HepG2 (cell line): ENCODE results near the gene CLEC16A. TPM values are rescaled to one million over a fixed set of nuclear protein-coding genes. Genes with fewer than 3 reads are reported as not detected.
A peak's percentile ranks its signal among the peaks of the same experiment; 100 is the strongest.

ENCODE experiments used
- ATAC-seq: fragments of 200-7000 bp; cut with Tn5 transposase; 3 replicates; pipeline ENCODE4 v1.9.1; 2020; ENCODE audit warnings: mild to moderate bottlenecking, moderate library complexity
- BruUV-seq: library from RNA; stranded (reverse); fragments of 400-500 nt; replicated peaks from 2 replicates; lab custom pipeline; 2021; lab: Mats Ljungman, UMichigan
- CTCF ChIA-PET: fragments of 300-600 bp; formaldehyde crosslinking; extraction: SDS; loops from one replicate; lab custom pipeline; 2021; ENCODE audit warnings: low total read pairs, inconsistent platforms, low intra/inter-chr PET ratio; lab: Yijun Ruan, JAX
- POLR2A ChIA-PET: fragments of 350-600 bp; sonication (Branson Sonifier 250); formaldehyde crosslinking; loops from one replicate; lab custom pipeline; 2020; ENCODE audit warnings: antibody characterized with exemption, inconsistent platforms; lab: Yijun Ruan, JAX
- DNase-seq: peaks from one replicate; pipeline ENCODE4 v3.0.0-alpha.2; 2015; ENCODE audit warnings: low spot score
- FAIRE-seq: peaks from 3 replicates; lab custom pipeline; 2011; peaks lifted over from hg19 to GRCh38; lab: Jason Lieb, UNC
- H2AFZ ChIP-seq: one replicate; pipeline ENCODE4 v1.6.1; 2011; ENCODE audit warnings: low read length, inconsistent platforms
- H3K27ac ChIP-seq: fragments of 300-600 bp; 3 replicates; pipeline ENCODE4 v1.8.0; 2011; ENCODE audit warnings: mixed run types, mild to moderate bottlenecking, mixed read lengths, low read length, inconsistent platforms; ENCODE audit not compliant: insufficient read depth; ENCODE audit errors: extremely low read length
- H3K27me3 ChIP-seq, 2 experiments: fragments of 200-600 bp in 1 of 2; 2 replicates in 1 of 2; 3 replicates in 1 of 2; pipeline versions ENCODE4 v1.6.0 to v1.8.0; 2011; ENCODE audit warnings: low read length in 2 of 2, mild to moderate bottlenecking in 2 of 2, moderate library complexity in 2 of 2, inconsistent platforms in 1 of 2; ENCODE audit not compliant: insufficient read depth in 2 of 2, control insufficient read depth in 1 of 2
- H3K36me3 ChIP-seq, 2 experiments: fragments of 200-600 bp in 1 of 2; replicated peaks in 1 of 2; 2 replicates in 1 of 2; 3 replicates in 1 of 2; pipeline versions ENCODE4 v1.5.1 to v1.8.0; 2011; ENCODE audit warnings: low read length in 2 of 2, inconsistent platforms in 1 of 2; ENCODE audit not compliant: insufficient read depth in 2 of 2, control insufficient read depth in 1 of 2
- H3K4me1 ChIP-seq: 2 replicates; pipeline ENCODE4 v1.5.1; 2012; ENCODE audit warnings: low read length, inconsistent platforms; ENCODE audit not compliant: insufficient read depth
- H3K4me2 ChIP-seq: 2 replicates; pipeline ENCODE4 v1.6.0; 2011; ENCODE audit warnings: low read depth, low read length, inconsistent platforms
- H3K4me3 ChIP-seq, 3 experiments: fragments of 200-600 bp in 1 of 3; sonication (generic), shearing (Covaris generic) in 1 of 3; replicated peaks in 1 of 3; 2 replicates each; pipeline ENCODE4 v1.5.1; 2011 to 2016; ENCODE audit warnings: low read length in 3 of 3, inconsistent platforms in 2 of 3, low read depth in 2 of 3, mild to moderate bottlenecking in 2 of 3, control low read depth in 1 of 3, mixed read lengths in 1 of 3; ENCODE audit not compliant: insufficient read depth in 1 of 3
- H3K79me2 ChIP-seq: one replicate; pipeline ENCODE4 v1.6.1; 2011; ENCODE audit warnings: low read length, inconsistent platforms; ENCODE audit not compliant: insufficient read depth
- H3K9ac ChIP-seq: 2 replicates; pipeline ENCODE4 v1.6.0; 2011; ENCODE audit warnings: mild to moderate bottlenecking, low read depth, low read length, inconsistent platforms; ENCODE audit not compliant: insufficient read depth
- H3K9me3 ChIP-seq: 2 replicates; pipeline ENCODE4 v1.5.1; 2012; ENCODE audit warnings: mild to moderate bottlenecking, low read length
- H4K20me1 ChIP-seq: 2 replicates; pipeline ENCODE4 v1.6.0; 2011; ENCODE audit warnings: inconsistent platforms, mild to moderate bottlenecking, low read length, moderate library complexity; ENCODE audit not compliant: insufficient read depth
- SIN3A ChIP-seq: IDR thresholded peaks from 2 replicates; pipeline ENCODE4 v1.6.1; 2011; ENCODE audit warnings: low read depth, mild to moderate bottlenecking, control low read depth, low read length, borderline replicate concordance
- ZBTB38 ChIP-seq: sonication (generic); formaldehyde crosslinking; IDR thresholded peaks from 2 replicates; pipeline ENCODE4 v1.5.1; 2020; ENCODE audit warnings: mild to moderate bottlenecking, missing genetic modification reagents
- ZNF274 ChIP-seq: sonication (generic); formaldehyde crosslinking; IDR thresholded peaks from 2 replicates; pipeline ENCODE4 v1.5.1; 2020; ENCODE audit warnings: mild to moderate bottlenecking, missing genetic modification reagents
- ZSCAN22 ChIP-seq: sonication (generic); formaldehyde crosslinking; IDR thresholded peaks from 2 replicates; pipeline ENCODE4 v1.4.0; 2020; ENCODE audit warnings: mild to moderate bottlenecking, missing genetic modification reagents
- WGBS: methylation state at CpG from one replicate; pipeline ENCODE4 v1.1.6; 2017; ENCODE audit warnings: low lambda C conversion rate; 5-methylcytosine and 5-hydroxymethylcytosine counted together
- in situ Hi-C: cut with HindIII; loops from 2 replicates; pipeline ENCODE4 v1.10.0; 2017; ENCODE audit warnings: low pct_unique_long_range_greater_than_20kb; ENCODE audit not compliant: extremely low pct_ligation_motif_present
- intact Hi-C: fragments of 100-400 bp; cut with micrococcal nuclease; formaldehyde crosslinking; loops from one replicate; pipeline ENCODE4 v1.10.0; 2022; ENCODE audit not compliant: unreplicated experiment
- polyA plus RNA-seq, 8 experiments: library from polyadenylated mRNA; depleted of rRNA in 3 of 8; stranded (reverse) in 7 of 8; unstranded in 1 of 8; fragments of >200 nt; fragmentation: Illumina TruSeq in 4 of 8; extraction: Trizol in 4 of 8; gene quantifications; 2 replicates each; pipeline versions ENCODE4 v1.2.1 to v1.2.3, GENCODE V29; 2011 to 2016; ENCODE audit warnings: low read depth in 4 of 8, missing spikeins in 1 of 8, mixed read lengths in 1 of 8; ENCODE audit not compliant: insufficient read depth in 1 of 8
- total RNA-seq, 5 experiments: library from RNA; depleted of rRNA; stranded (reverse); fragments of >200 nt; fragmentation: Illumina TruSeq; extraction: Trizol; gene quantifications; 2 replicates each; pipeline ENCODE4 v1.2.3, GENCODE V29; 2016; ENCODE audit warnings: low read depth in 1 of 5
- TF ChIP-seq, protein P1 (sequence below): sonication (generic); formaldehyde crosslinking; IDR thresholded peaks from 2 replicates; pipeline ENCODE4 v1.8.0; 2022; ENCODE audit warnings: low read depth, missing genetic modification reagents

CLEC16A gene
- total and polyA plus RNA-seq, 2 of the 13 experiments (the other 11 are each of a cell fraction or from before 2014, with no cell fraction given): 8.5 to 10.3 TPM

DNA sequence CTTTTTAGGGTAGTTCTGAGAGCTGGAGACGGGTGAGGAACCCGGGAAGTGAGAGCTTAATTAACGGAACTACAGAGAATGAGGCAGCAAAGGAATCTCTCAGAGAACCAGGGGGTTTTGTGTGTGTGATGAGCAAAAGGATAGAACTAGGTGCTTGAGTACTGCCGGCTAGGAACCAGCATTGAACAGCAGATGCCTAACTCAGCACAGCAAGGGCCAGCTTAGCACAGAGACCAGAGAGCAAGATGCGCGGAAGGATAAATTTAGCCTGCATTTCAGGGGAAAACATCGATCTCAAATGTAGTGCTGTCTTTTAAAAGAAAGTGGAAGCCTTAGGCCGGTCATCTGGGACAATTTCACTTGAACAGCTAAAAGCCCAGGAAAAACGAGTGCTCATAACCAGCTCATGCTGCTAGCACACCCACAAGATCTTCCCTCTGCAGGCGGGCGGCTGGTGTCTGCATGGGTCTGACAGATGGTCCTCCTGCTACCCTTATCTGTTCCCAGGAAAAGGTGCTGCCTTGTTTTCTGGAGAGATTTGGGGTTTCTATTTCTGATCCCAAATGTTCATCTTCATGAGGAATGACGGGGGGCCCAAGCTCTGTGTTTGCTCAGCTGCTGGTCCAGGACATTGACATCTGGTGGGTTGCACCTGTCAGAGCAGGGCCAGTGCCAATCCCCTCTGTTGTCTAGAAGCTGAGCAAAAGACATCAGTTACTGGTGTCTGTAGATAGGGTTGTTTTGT, 207.7 kb downstream of the CLEC16A start:
- 76% methylated on average over 12 of the region's 12 CpGs for WGBS
- no peak overlapping the region for H3K27ac ChIP-seq
- no peaks in the 10 kb centered on the region for H3K36me3 ChIP-seq
- no TSS peak for BruUV-seq
- in situ Hi-C loops: no loop called here
- intact Hi-C loops: no loop called here
- TF ChIP-seq, protein P1, sequence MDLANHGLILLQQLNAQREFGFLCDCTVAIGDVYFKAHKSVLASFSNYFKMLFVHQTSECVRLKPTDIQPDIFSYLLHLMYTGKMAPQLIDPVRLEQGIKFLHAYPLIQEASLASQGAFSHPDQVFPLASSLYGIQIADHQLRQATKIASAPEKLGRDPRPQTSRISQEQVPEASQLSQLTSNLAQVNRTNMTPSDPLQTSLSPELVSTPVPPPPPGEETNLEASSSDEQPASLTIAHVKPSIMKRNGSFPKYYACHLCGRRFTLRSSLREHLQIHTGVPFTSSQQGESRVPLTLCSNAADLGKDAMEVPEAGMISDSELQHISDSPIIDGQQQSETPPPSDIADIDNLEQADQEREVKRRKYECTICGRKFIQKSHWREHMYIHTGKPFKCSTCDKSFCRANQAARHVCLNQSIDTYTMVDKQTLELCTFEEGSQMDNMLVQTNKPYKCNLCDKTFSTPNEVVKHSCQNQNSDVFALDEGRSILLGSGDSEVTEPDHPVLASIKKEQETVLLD (CRISPR knock-in tag): no peak
- TF ChIP-seq ZBTB38 (CRISPR knock-in tag): peak; percentile 57; the same call in 1 of the 2 replicates
- no peak for TF ChIP-seq SIN3A
- TF ChIP-seq ZSCAN22 (CRISPR knock-in tag): no peak
- TF ChIP-seq ZNF274 (CRISPR knock-in tag): 0 out of 2 replicates have a peak, but pooled peaks have one; percentile 45
- peak; percentile 20; the same call in 2 of the 3 replicates for ATAC-seq
- peak overlapping the region; percentile 61 for H3K4me2 ChIP-seq
- peaks cover 41% of the 10 kb centered on the region for H3K4me1 ChIP-seq
- no peak overlapping the region for H2AFZ ChIP-seq
- CTCF ChIA-PET: no interaction called here
- H4K20me1 ChIP-seq: no peaks in the 10 kb centered on the region
- FAIRE-seq: no peak
- peak overlapping the region in 1 of 3 experiments; percentile 21; a peak in 1 of 6 replicates for H3K4me3 ChIP-seq
- H3K9me3 ChIP-seq: no peaks in the 10 kb centered on the region
- DNase-seq: no peak
- POLR2A ChIA-PET: interaction anchor here (1.3 to 1.5 kb wide), 2 partner anchors 13 to 104 kb away, joined by 5 to 8 read pairs; partner anchors contain the start of gene SOCS1
- no peak overlapping the region for H3K9ac ChIP-seq
- no peaks in the 10 kb centered on the region for H3K79me2 ChIP-seq
- no peaks in the 10 kb centered on the region for H3K27me3 ChIP-seq
